Measurements from ENCODE around the gene ARHGAP19.
A peak's percentile ranks its signal among the peaks of the same experiment; 100 is the strongest.

ARHGAP19 gene

GRCh38 chr10:97217299-97217698 lies 75.1 kb downstream of the ARHGAP19 start:
- no peak for DNase-seq (ENCODE audit: low read depth)
- no peak overlapping the region for H3K4me3 ChIP-seq (ENCODE audit: low read depth, low read length)
- TF ChIP-seq CTCF (IDR thresholded peaks at IDR 0.05; ENCODE audit: insufficient read depth, low read depth, low read length, missing control alignments), result no peak

- TF ChIP-seq CTCF (IDR thresholded peaks at IDR 0.05; ENCODE audit: insufficient read depth, low read depth, low read length, missing control alignments), result no peak
- no peak overlapping the region for H3K4me3 ChIP-seq (ENCODE audit: low read depth, low read length)
These were observed 76.7 kb downstream of the ARHGAP19 start for GRCh38 chr10:97215619-97216260.

GRCh38 chr10:97213431-97213830 lies 79.0 kb downstream of the ARHGAP19 start:
- no peak for TF ChIP-seq CTCF (IDR thresholded peaks at IDR 0.05; ENCODE audit: insufficient read depth, low read depth, low read length, missing control alignments)
- no peak overlapping the region for H3K4me3 ChIP-seq (ENCODE audit: low read depth, low read length)
- DNase-seq (ENCODE audit: low read depth), result no peak

More at GRCh38 chr10:97215619-97216260, 76.7 kb downstream of the ARHGAP19 start:
- no peak for DNase-seq (ENCODE audit: low read depth)

- H3K4me3 ChIP-seq (ENCODE audit: low read depth, low read length), result no peak overlapping the region
- no peak for DNase-seq (ENCODE audit: low read depth)
- TF ChIP-seq CTCF (IDR thresholded peaks at IDR 0.05; ENCODE audit: insufficient read depth, low read depth, low read length, missing control alignments), result no peak
These were observed 81.2 kb downstream of the ARHGAP19 start for GRCh38 chr10:97211229-97211628.

- peak; percentile 94 for TF ChIP-seq CTCF (IDR thresholded peaks at IDR 0.05; ENCODE audit: insufficient read depth, low read depth, low read length, missing control alignments)
- peak; percentile 79 for DNase-seq (ENCODE audit: low read depth)
These were observed 81.9 kb downstream of the ARHGAP19 start for GRCh38 chr10:97210543-97210960.

GRCh38 chr10:97207756-97208346 lies 84.6 kb downstream of the ARHGAP19 start:
- no peak for TF ChIP-seq CTCF (IDR thresholded peaks at IDR 0.05; ENCODE audit: insufficient read depth, low read depth, low read length, missing control alignments)
- H3K4me3 ChIP-seq (ENCODE audit: low read depth, low read length), result no peak overlapping the region
- no peak for DNase-seq (ENCODE audit: low read depth)

More at GRCh38 chr10:97210543-97210960, 81.9 kb downstream of the ARHGAP19 start:
- H3K4me3 ChIP-seq (ENCODE audit: low read depth, low read length), result no peak overlapping the region

All from GM12865 (cell line).